Measurements from ENCODE around the gene RIGI. TPM values are rescaled to one million over a fixed set of nuclear protein-coding genes. Genes with fewer than 3 reads are reported as not detected.

The RIGI gene
- polyA plus RNA-seq, 2 of the 4 experiments (the other 2 are of a cell fraction): 4.1 to 4.8 TPM

DNA sequence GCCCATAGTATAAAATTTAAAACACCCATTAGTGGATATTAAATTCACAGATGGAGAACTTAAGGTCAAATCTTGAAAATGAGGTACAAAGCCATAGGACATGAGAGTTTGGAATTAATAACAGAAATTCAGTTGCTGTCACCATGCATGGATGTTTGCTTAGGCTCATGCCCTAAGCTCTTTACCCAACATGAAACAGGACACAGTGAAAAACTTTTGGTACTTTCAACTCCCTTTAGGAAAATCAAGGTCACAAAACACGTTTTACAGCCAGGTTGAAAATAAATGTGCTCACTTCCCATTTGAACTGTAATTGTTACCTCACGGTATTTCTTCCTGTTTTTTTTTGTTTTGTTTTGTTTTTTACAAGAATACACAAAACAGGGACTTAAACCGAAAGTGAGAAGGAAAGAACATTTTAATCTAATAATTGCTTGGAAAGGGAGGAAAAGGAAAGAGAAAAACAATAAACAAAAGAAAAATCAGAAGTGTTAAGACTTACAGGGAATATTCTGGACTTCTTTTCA, 32.5 kb upstream of the RIGI start:
- no peak overlapping the region for H3K4me3 ChIP-seq
- H3K4me1 ChIP-seq: peaks cover 2% of the 10 kb centered on the region
- no peak overlapping the region for H3K27ac ChIP-seq
- 75% methylated on average over 3 of the region's 3 CpGs for WGBS (ENCODE audit: missing lambda C conversion rate)
- TF ChIP-seq RFX5 (IDR thresholded peaks at IDR 0.05) (no peak), TFCP2L1 (CRISPR knock-in tag; IDR thresholded peaks at IDR 0.05) (no peak), POLR2AphosphoS2 (conservative IDR thresholded peaks at IDR 0.05; ENCODE audit: low read length) (no peak), FOSB (CRISPR knock-in tag; IDR thresholded peaks at IDR 0.05) (no peak), CHD4 (IDR thresholded peaks at IDR 0.05; ENCODE audit: borderline replicate concordance) (no peak), SREBF2 (IDR thresholded peaks at IDR 0.05) (no peak), USF2 (IDR thresholded peaks at IDR 0.05) (no peak), EHF (CRISPR knock-in tag; IDR thresholded peaks at IDR 0.05) (no peak), SMC3 (IDR thresholded peaks at IDR 0.05) (no peak), HEYL (CRISPR knock-in tag; IDR thresholded peaks at IDR 0.05) (no peak)
- TF ChIP-seq, protein P1, sequence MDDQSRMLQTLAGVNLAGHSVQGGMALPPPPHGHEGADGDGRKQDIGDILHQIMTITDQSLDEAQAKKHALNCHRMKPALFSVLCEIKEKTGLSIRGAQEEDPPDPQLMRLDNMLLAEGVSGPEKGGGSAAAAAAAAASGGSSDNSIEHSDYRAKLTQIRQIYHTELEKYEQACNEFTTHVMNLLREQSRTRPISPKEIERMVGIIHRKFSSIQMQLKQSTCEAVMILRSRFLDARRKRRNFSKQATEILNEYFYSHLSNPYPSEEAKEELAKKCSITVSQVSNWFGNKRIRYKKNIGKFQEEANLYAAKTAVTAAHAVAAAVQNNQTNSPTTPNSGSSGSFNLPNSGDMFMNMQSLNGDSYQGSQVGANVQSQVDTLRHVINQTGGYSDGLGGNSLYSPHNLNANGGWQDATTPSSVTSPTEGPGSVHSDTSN (IDR thresholded peaks at IDR 0.05): no peak
- TF ChIP-seq, protein P2, sequence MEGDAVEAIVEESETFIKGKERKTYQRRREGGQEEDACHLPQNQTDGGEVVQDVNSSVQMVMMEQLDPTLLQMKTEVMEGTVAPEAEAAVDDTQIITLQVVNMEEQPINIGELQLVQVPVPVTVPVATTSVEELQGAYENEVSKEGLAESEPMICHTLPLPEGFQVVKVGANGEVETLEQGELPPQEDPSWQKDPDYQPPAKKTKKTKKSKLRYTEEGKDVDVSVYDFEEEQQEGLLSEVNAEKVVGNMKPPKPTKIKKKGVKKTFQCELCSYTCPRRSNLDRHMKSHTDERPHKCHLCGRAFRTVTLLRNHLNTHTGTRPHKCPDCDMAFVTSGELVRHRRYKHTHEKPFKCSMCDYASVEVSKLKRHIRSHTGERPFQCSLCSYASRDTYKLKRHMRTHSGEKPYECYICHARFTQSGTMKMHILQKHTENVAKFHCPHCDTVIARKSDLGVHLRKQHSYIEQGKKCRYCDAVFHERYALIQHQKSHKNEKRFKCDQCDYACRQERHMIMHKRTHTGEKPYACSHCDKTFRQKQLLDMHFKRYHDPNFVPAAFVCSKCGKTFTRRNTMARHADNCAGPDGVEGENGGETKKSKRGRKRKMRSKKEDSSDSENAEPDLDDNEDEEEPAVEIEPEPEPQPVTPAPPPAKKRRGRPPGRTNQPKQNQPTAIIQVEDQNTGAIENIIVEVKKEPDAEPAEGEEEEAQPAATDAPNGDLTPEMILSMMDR (IDR thresholded peaks at IDR 0.05): no peak
- no peak for DNase-seq (ENCODE audit: low read depth in 1 of 2, low spot score in 1 of 2)
- FAIRE-seq: no peak
- H3K9me3 ChIP-seq: no peaks in the 10 kb centered on the region
- no peak for ATAC-seq
- CTCF ChIA-PET: interaction anchor here (0.7 to 3.3 kb wide), 5 partner anchors 10 to 412 kb away, joined by 3 to 16 read pairs (median 4); partner anchors contain the start of genes NDUFB6 and RIGI
- H3K4me2 ChIP-seq: no peak overlapping the region
- POLR2A ChIA-PET: no interaction called here

DNA sequence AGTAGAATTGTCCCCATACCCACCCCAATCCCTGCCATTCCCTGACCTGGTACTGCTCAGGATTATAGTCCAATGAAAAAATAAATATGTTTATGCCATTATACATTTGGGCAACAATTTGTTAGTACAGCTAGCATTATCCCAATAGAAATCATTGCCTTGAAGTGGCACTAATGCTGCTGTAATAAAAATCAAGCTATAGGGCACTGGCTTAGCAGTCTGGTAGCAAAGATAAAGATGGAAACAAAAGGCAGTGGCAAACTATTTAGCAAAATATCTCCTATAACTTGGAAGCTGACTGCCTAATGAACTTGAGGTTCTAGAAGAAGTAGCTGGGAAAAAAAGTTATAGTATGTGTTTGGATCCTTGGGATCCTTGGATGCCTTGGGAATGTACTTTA, 28.6 kb upstream of the RIGI start:
- DNase-seq (ENCODE audit: low read depth in 1 of 2, low spot score in 1 of 2) (no peak), ATAC-seq (no peak), FAIRE-seq (no peak)
- no peak overlapping the region for H3K27ac ChIP-seq
- no peak overlapping the region for H3K4me3 ChIP-seq
- CTCF ChIA-PET: interaction anchor here (0.8 to 4.1 kb wide), 8 partner anchors 13 to 175 kb away, joined by 3 to 35 read pairs (median 5); partner anchors contain the start of gene RIGI
- POLR2A ChIA-PET: interaction anchor here (0.7 kb wide), 1 partner anchor 170 kb away, joined by 3 read pairs; the partner anchor contains the start of gene ACO1
- no peak overlapping the region for H3K4me2 ChIP-seq
- no peaks in the 10 kb centered on the region for H3K9me3 ChIP-seq
- no peak for TF ChIP-seq HES2 (IDR thresholded peaks at IDR 0.05)
- TF ChIP-seq HOXB13 (CRISPR knock-in tag; IDR thresholded peaks at IDR 0.05; ENCODE audit: low read depth): no peak
- no peak for TF ChIP-seq SMC3 (IDR thresholded peaks at IDR 0.05)
- no peak for TF ChIP-seq ZSCAN20 (CRISPR knock-in tag; IDR thresholded peaks at IDR 0.05)
- peaks cover 12% of the 10 kb centered on the region for H3K4me1 ChIP-seq

GRCh38 chr9:32554107-32554506, 28.1 kb upstream of the RIGI start:
- FAIRE-seq: no peak
- ChIA-PET POLR2A (interaction anchor here (1.4 kb wide), 1 partner anchor 18 kb away, joined by 5 read pairs; no protein-coding TSS in a partner anchor), CTCF (interaction anchor here (1.0 to 4.1 kb wide), 7 partner anchors 13 to 175 kb away, joined by 3 to 35 read pairs (median 5); partner anchors contain the start of gene RIGI)
- ATAC-seq: no peak
- TF ChIP-seq ZNF302 (CRISPR knock-in tag; IDR thresholded peaks at IDR 0.05): no peak
- TF ChIP-seq CEBPB (IDR thresholded peaks at IDR 0.05): peak; percentile 87 to 91
- 86% methylated on average over 2 of the region's 2 CpGs for WGBS (ENCODE audit: missing lambda C conversion rate)
- no peak overlapping the region for H3K4me2 ChIP-seq
- no peaks in the 10 kb centered on the region for H3K9me3 ChIP-seq
- H3K4me1 ChIP-seq: peaks cover 17% of the 10 kb centered on the region
- H3K4me3 ChIP-seq: no peak overlapping the region
- no peak for DNase-seq (ENCODE audit: low read depth in 1 of 2, low spot score in 1 of 2)
- no peak overlapping the region for H3K27ac ChIP-seq

Data from A549 (cell line).